Neural cell (in vitro differentiated cells): ENCODE results near the gene PRDM15. TPM values are rescaled to one million over a fixed set of nuclear protein-coding genes. Genes with fewer than 3 reads are reported as not detected.

Source experiments
- H2AFZ ChIP-seq: fragments of 200-600, 300-800 bp; sonication (generic), shearing (Covaris generic); 2 replicates; pipeline ENCODE4 v1.6.0; 2014; ENCODE audit warnings: low read depth, mild to moderate bottlenecking, antibody characterized with exemption, low read length, moderate library complexity
- H3F3A ChIP-seq: fragments of 200-600 bp; shearing (Covaris generic); 2 replicates; pipeline ENCODE4 v1.6.1; 2016; ENCODE audit warnings: mild to moderate bottlenecking, moderate library complexity, mixed read lengths, antibody characterized with exemption, low read length; ENCODE audit not compliant: insufficient read depth, poor library complexity, severe bottlenecking
- H3K27ac ChIP-seq: fragments of 200-600, 300-800 bp; sonication (generic), shearing (Covaris generic); 2 replicates; pipeline ENCODE4 v1.5.1; 2014; ENCODE audit warnings: mild to moderate bottlenecking, low read length, moderate library complexity
- H3K27me3 ChIP-seq: fragments of 300-800, 200-600 bp; sonication (generic), shearing (Covaris generic); 2 replicates; pipeline ENCODE4 v1.6.0; 2014; ENCODE audit warnings: mild to moderate bottlenecking, low read depth, low read length, moderate library complexity; ENCODE audit not compliant: insufficient read depth
- H3K36me3 ChIP-seq: fragments of 300-800, 200-600 bp; sonication (generic), shearing (Covaris generic); 2 replicates; pipeline ENCODE4 v1.5.1; 2014; ENCODE audit warnings: mild to moderate bottlenecking, antibody characterized with exemption, low read length, moderate library complexity; ENCODE audit not compliant: insufficient read depth
- H3K4me2 ChIP-seq: fragments of 300-800, 200-600 bp; sonication (generic), shearing (Covaris generic); 2 replicates; pipeline ENCODE4 v1.6.0; 2014; ENCODE audit warnings: mild to moderate bottlenecking, low read length
- H3K4me3 ChIP-seq: fragments of 300-800, 200-600 bp; sonication (generic), shearing (Covaris generic); 2 replicates; pipeline ENCODE4 v1.5.1; 2014; ENCODE audit warnings: mild to moderate bottlenecking, low read length, moderate library complexity
- H3K79me2 ChIP-seq: fragments of 200-600 bp; shearing (Covaris generic); replicated peaks from 2 replicates; pipeline ENCODE4 v1.6.0; 2014; ENCODE audit warnings: mild to moderate bottlenecking, low read length, moderate library complexity; ENCODE audit not compliant: insufficient read depth
- H3K9ac ChIP-seq: fragments of 300-800, 200-600 bp; sonication (generic), shearing (Covaris generic); 2 replicates; pipeline ENCODE4 v1.6.1; 2016; ENCODE audit warnings: mild to moderate bottlenecking, low read length, mixed read lengths
- H3K9me2 ChIP-seq: fragments of 200-600 bp; shearing (Covaris generic); 2 replicates; pipeline ENCODE4 v1.6.1; 2016; ENCODE audit warnings: mild to moderate bottlenecking, low read length, mixed read lengths; ENCODE audit not compliant: insufficient read depth
- H3K9me3 ChIP-seq: fragments of 200-600, 300-800 bp; sonication (generic), shearing (Covaris generic); 2 replicates; pipeline ENCODE4 v1.6.1; 2016; ENCODE audit warnings: mild to moderate bottlenecking, mixed run types, low read length, moderate library complexity, mixed read lengths
- H4K20me1 ChIP-seq: fragments of 200-600 bp; shearing (Covaris generic); 2 replicates; pipeline ENCODE4 v1.6.1; 2016; ENCODE audit warnings: mild to moderate bottlenecking, mixed run types; ENCODE audit not compliant: insufficient read depth
- EP300 ChIP-seq: fragments of 450-650 bp; conservative IDR thresholded peaks from 2 replicates; pipeline ENCODE4 v1.6.1; 2014; ENCODE audit warnings: antibody characterized with exemption, mild to moderate bottlenecking, moderate library complexity; ENCODE audit not compliant: poor library complexity, severe bottlenecking
- EZH2 ChIP-seq: fragments of 200-600, 300-800 bp; shearing (Covaris generic), sonication (generic); IDR thresholded peaks from 2 replicates; pipeline ENCODE4 v1.6.1; 2014; ENCODE audit warnings: antibody characterized with exemption, low read length, borderline replicate concordance, mild to moderate bottlenecking; ENCODE audit not compliant: insufficient read depth, poor library complexity, severe bottlenecking
- MXI1 ChIP-seq: fragments of 450-650 bp; conservative IDR thresholded peaks from 2 replicates; pipeline ENCODE4 v1.6.1; 2014; ENCODE audit warnings: antibody characterized with exemption, mild to moderate bottlenecking; ENCODE audit not compliant: poor library complexity, severe bottlenecking
- POLR2AphosphoS5 ChIP-seq: IDR thresholded peaks from 2 replicates; pipeline ENCODE4 v1.6.1; 2012
- RAD21 ChIP-seq: fragments of 450-650 bp; conservative IDR thresholded peaks from 2 replicates; pipeline ENCODE4 v1.6.1; 2014; ENCODE audit warnings: antibody characterized with exemption, mild to moderate bottlenecking, moderate library complexity
- SMC3 ChIP-seq: fragments of 450-650 bp; conservative IDR thresholded peaks from 2 replicates; pipeline ENCODE4 v1.6.1; 2014; ENCODE audit warnings: antibody characterized with exemption, mild to moderate bottlenecking, moderate library complexity; ENCODE audit not compliant: poor library complexity
- TAF1 ChIP-seq: IDR thresholded peaks from 2 replicates; pipeline ENCODE4 v1.6.1; 2012; ENCODE audit warnings: low read depth
- polyA plus RNA-seq: library from polyadenylated mRNA; depleted of rRNA; stranded (reverse); fragments of >200 nt; gene quantifications from 2 replicates; pipeline ENCODE4 v1.2.3, GENCODE V29; 2014
- TF ChIP-seq, protein P1 (sequence below): fragments of 450-650 bp; IDR thresholded peaks from 2 replicates; pipeline ENCODE4 v1.5.1; 2014; ENCODE audit warnings: antibody characterized with exemption, mild to moderate bottlenecking, moderate library complexity; ENCODE audit not compliant: poor library complexity, severe bottlenecking
- TF ChIP-seq, protein P2 (sequence below): IDR thresholded peaks from 2 replicates; pipeline ENCODE4 v1.6.1; 2012; ENCODE audit warnings: borderline replicate concordance

The PRDM15 gene
- polyA plus RNA-seq, 1 donor from 2014 or later = 4.1 TPM

DNA sequence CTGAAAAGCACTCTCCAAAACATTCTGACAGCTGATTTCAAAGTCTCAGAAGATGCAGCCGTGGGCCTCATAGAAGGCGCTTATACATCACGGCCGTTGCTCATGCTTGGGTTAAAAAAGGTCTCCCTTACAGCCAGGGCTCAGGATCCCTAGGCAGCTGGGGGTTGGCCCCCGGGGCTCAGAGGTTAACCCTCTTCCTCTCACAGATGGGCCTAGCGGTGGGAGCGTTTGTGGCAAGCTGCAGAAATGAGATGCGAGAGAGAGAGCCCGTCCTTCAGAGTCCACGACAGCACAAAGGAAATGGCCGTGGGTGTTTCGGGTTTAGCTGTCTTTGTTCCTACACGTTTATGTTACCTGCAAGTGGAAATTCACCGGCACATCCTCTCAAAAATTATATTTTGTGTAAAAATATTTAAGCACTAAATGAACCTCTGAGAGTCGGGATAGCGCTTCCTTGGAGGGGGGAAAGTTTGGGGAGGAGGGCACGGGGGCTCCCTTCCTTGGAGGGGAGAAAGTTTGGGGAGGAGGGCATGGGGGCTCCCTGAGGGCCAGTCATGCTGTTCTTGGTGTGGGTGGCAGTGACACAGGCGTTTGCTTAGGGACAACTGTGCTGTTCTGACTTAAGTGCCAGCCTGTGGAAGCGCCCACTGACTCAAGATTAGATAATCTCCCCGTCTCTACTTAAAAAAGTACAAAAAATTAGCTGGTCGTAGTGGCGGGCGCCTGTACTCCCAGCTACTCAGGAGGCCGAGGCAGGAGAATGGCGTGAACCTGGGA, 20.5 kb upstream of the PRDM15 start:
- no peaks in the 10 kb centered on the region for H3K36me3 ChIP-seq
- H3K4me2 ChIP-seq = no peak overlapping the region
- H3K27ac ChIP-seq = no peak overlapping the region
- H3K79me2 ChIP-seq = no peaks in the 10 kb centered on the region
- no peaks in the 10 kb centered on the region for H3K9me2 ChIP-seq
- no peak overlapping the region for H2AFZ ChIP-seq
- TF ChIP-seq, protein P1, sequence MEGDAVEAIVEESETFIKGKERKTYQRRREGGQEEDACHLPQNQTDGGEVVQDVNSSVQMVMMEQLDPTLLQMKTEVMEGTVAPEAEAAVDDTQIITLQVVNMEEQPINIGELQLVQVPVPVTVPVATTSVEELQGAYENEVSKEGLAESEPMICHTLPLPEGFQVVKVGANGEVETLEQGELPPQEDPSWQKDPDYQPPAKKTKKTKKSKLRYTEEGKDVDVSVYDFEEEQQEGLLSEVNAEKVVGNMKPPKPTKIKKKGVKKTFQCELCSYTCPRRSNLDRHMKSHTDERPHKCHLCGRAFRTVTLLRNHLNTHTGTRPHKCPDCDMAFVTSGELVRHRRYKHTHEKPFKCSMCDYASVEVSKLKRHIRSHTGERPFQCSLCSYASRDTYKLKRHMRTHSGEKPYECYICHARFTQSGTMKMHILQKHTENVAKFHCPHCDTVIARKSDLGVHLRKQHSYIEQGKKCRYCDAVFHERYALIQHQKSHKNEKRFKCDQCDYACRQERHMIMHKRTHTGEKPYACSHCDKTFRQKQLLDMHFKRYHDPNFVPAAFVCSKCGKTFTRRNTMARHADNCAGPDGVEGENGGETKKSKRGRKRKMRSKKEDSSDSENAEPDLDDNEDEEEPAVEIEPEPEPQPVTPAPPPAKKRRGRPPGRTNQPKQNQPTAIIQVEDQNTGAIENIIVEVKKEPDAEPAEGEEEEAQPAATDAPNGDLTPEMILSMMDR = no peak
- TF ChIP-seq TAF1 (no peak), RAD21 (no peak), MXI1 (no peak), EP300 (no peak), EZH2 (no peak), POLR2AphosphoS5 (no peak), SMC3 (no peak)
- TF ChIP-seq, protein P2, sequence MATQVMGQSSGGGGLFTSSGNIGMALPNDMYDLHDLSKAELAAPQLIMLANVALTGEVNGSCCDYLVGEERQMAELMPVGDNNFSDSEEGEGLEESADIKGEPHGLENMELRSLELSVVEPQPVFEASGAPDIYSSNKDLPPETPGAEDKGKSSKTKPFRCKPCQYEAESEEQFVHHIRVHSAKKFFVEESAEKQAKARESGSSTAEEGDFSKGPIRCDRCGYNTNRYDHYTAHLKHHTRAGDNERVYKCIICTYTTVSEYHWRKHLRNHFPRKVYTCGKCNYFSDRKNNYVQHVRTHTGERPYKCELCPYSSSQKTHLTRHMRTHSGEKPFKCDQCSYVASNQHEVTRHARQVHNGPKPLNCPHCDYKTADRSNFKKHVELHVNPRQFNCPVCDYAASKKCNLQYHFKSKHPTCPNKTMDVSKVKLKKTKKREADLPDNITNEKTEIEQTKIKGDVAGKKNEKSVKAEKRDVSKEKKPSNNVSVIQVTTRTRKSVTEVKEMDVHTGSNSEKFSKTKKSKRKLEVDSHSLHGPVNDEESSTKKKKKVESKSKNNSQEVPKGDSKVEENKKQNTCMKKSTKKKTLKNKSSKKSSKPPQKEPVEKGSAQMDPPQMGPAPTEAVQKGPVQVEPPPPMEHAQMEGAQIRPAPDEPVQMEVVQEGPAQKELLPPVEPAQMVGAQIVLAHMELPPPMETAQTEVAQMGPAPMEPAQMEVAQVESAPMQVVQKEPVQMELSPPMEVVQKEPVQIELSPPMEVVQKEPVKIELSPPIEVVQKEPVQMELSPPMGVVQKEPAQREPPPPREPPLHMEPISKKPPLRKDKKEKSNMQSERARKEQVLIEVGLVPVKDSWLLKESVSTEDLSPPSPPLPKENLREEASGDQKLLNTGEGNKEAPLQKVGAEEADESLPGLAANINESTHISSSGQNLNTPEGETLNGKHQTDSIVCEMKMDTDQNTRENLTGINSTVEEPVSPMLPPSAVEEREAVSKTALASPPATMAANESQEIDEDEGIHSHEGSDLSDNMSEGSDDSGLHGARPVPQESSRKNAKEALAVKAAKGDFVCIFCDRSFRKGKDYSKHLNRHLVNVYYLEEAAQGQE = no peak
- no peaks in the 10 kb centered on the region for H3K9me3 ChIP-seq
- H3F3A ChIP-seq = no peaks in the 10 kb centered on the region
- no peaks in the 10 kb centered on the region for H3K27me3 ChIP-seq
- no peaks in the 10 kb centered on the region for H4K20me1 ChIP-seq
- no peak overlapping the region for H3K4me3 ChIP-seq
- no peak overlapping the region for H3K9ac ChIP-seq

DNA sequence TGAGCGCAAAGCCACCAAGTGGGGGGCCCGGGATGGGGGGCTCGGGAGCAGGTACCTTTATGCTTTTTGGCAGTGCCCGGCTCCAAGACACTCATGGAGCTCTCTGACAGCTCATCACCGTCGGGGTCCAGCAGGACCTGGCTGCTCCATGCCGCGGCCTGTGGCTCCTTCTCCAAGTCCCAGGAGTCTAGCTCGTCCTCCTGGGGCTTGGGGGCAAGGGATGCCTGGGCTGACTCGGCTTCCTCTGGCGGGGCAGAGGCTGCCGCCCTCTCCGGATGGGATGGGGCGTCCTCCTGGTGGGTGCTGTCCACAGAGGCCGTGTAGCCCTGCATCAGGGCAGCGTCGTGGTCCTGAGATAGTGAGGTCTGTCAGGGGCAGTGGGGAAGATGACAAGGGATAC, 19.9 kb upstream of the PRDM15 start:
- H3K4me3 ChIP-seq = no peak overlapping the region
- H3K4me2 ChIP-seq = no peak overlapping the region
- no peak overlapping the region for H3K9ac ChIP-seq
- H2AFZ ChIP-seq = no peak overlapping the region
- no peaks in the 10 kb centered on the region for H3K9me3 ChIP-seq
- no peaks in the 10 kb centered on the region for H3F3A ChIP-seq
- no peaks in the 10 kb centered on the region for H3K79me2 ChIP-seq
- H3K36me3 ChIP-seq = no peaks in the 10 kb centered on the region
- H4K20me1 ChIP-seq = no peaks in the 10 kb centered on the region
- no peaks in the 10 kb centered on the region for H3K27me3 ChIP-seq
- no peak for TF ChIP-seq SMC3
- no peak overlapping the region for H3K27ac ChIP-seq
- H3K9me2 ChIP-seq = no peaks in the 10 kb centered on the region
